Umbilical cord (tissue), 2 donors: ENCODE results near the gene FRAS1. TPM values are rescaled to one million over a fixed set of nuclear protein-coding genes. Genes with fewer than 3 reads are reported as not detected.
"Not testable (repeated sequence)": the region's sequence is repeated elsewhere in the genome, so short reads cannot be mapped to it uniquely, and the experiment has no call there.

Experiments
- DNase-seq: peaks from one replicate; pipeline ENCODE4 v3.0.0-alpha.2; 2015; ENCODE audit warnings: low spot score
- total RNA-seq: library from RNA; depleted of rRNA; stranded (reverse); fragments of >200 nt; gene quantifications from one replicate; pipeline ENCODE4 v1.2.3, GENCODE V29; 2014; ENCODE audit warnings: low replicate concordance; ENCODE audit not compliant: insufficient read depth

Gene FRAS1
- total RNA-seq, 1 donor from 2014 or later: 47.7 TPM

GRCh38 chr4:78320349-78320935 is 263.3 kb downstream of the FRAS1 start:
- no peak for DNase-seq

GRCh38 chr4:78322032-78322431 is 264.9 kb downstream of the FRAS1 start:
- no peak for DNase-seq

- no peak for DNase-seq
These were observed 266.3 kb downstream of the FRAS1 start for GRCh38 chr4:78323439-78323838.

- no peak for DNase-seq
These were observed 267.5 kb downstream of the FRAS1 start for GRCh38 chr4:78324625-78325024.

GRCh38 chr4:78325271-78326157 is 268.4 kb downstream of the FRAS1 start:
- DNase-seq: no peak

DNA sequence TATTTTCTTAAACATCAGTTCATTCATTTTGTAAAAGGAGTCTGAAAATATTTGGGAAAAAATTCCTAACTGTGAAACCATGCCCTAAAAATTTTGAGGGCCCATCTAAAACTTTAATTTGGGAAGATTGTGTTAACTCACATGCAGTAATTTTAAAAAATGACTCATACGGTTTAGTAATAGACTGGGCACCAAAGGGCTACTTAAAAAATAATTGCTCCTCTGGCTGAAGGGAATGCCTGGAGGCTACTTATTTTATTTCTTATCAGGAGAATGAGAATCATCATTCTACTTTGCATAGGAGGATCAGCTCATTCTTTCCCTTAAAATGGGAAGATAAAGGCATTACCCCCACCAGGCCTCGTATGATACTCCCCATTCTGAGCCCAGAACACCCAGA is 271.5 kb downstream of the FRAS1 start:
- DNase-seq: not testable (repeated sequence)

DNA sequence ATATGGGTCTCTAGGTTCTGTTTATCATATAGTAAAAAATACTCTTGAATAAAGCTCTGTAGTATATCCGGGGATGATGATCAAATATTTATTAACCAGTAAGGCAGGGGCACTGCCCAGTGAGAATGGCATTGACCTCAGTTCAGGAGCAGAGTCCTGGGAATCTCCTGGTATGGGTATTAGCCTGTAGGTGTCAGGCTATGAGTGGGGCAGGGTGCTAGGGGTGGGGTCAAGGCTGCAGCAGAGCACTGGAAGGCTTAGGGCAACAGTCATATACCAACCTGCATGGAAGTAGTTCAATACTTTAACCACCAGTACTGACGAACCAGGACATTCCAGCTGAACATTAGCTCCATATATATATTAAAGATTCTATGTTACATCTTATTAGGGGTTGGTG is 274.1 kb downstream of the FRAS1 start:
- DNase-seq: no peak

DNA sequence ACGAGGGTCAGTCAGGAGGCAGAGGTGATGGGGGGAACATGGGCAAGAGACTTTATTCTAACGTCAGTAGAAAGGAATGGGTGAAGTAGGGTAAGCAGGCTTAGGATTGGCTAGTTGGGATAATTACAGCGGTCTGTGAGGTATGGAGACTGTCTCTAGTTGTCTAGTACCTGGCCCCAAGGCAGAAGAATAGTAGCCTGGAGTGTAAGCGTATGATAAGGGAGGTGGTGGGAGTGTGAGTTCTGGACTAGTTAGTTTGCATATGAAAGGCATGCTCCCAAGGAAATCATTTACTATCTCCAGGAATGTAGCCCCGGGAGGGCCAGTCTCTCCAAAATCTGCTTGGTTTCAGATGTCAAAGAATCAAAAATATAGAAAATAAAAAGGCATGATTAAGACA is 274.8 kb downstream of the FRAS1 start:
- no peak for DNase-seq

GRCh38 chr4:78332976-78333375 is 275.9 kb downstream of the FRAS1 start:
- no peak for DNase-seq

DNA sequence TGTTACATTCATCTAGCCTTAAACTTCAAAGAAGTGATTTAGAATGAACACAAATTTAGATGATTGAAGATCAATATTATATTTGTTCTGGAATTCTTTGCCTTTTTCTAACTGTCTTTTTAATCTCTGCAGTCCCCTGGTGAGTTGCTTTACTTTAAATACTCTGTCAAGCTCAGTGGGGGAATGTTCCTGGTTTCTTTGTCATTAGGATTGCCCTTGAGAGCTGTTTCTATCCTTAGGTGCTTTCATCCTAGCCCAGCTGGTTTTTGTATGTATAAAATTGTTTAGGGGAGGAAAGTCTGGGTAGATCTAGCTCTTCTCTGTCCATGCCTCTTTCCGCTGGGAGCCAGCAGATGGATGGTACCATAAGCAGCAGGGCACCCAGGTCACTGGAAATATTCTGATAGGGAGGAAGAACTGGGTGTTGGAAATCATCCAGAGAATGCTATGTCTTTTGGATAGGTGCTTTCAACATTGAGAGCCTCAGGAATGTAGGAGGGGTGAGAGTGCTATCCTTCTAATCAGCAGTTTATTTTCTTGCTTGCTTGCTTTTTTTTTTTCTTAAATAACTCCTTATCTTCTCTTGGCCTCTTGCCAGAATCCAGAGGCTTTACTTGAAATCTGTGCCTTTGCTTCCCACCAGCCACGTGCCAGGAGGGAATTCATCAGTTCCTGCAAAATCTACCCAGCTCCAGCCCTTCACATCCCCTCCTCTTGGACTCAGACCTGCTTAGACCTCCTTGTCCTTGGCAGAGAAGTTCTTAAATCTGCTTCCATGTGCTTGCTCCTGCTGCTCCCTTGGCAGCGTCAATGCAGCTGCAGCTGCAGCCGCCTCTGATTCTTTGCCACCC is 279.2 kb downstream of the FRAS1 start:
- DNase-seq: peak; percentile 88

- DNase-seq: peak; percentile 75
These were observed 280.3 kb downstream of the FRAS1 start for GRCh38 chr4:78337244-78338020.

- no peak for DNase-seq
These were observed 285.0 kb downstream of the FRAS1 start for GRCh38 chr4:78342125-78342524.

DNA sequence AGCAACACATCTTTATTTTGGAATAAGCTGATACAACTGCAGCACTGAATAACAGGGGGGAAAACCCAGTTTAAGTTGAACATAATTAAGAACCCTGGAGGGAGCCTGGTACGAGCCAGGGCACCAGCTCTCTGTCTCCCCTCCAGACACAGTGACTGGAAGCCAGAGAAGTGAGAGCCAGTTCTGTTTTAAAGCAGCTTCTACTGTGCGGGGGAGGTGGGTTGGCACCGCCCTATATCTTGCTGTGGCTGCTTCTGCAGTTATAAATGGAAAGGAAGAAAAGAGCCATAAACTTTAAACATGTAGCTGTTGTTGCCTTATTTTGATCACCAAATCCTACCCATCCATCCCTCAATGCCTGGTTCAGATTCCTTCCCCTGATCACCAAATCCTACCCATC is 286.6 kb downstream of the FRAS1 start:
- no peak for DNase-seq

DNA sequence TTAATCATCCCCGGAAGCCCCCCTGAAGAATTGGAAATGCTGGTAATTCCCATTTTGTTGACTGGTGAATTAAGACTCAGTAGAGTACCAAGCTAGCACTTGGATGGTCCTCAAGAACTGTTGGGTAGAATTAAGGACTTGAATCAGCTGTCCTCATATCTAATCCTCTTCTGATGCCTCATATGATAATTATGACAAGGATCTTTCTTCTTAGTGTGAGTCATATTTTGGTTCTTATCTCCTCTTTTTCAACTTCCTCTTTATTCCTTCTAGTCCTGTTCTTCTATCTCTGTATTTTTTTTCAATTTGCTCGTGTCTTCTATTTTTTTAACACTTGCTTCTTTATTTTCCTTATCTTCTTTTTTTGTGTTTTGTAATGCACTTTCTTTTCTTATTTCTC is 288.1 kb downstream of the FRAS1 start:
- no peak for DNase-seq

- no peak for DNase-seq
These were observed 289.1 kb downstream of the FRAS1 start for GRCh38 chr4:78346222-78346621.

GRCh38 chr4:78347527-78347926 is 290.4 kb downstream of the FRAS1 start:
- no peak for DNase-seq

DNA sequence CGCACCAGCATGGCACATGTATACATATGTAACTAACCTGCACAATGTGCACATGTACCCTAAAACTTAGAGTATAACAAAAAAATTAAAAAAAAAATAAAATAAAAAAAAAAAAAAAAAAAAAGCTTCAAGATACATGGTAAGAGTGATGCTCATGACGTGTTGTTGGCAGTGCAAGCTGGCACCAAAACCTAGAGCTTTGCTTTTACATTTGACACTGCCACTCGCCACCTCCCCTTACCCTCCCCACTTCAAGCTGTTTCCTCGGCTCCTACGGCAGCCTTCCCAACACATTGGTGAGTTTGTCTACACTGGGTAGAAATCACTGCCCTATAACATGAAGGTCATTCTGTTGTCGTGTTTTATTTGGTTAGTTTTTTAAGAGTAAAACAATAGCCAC is 296.8 kb downstream of the FRAS1 start:
- no peak for DNase-seq

DNA sequence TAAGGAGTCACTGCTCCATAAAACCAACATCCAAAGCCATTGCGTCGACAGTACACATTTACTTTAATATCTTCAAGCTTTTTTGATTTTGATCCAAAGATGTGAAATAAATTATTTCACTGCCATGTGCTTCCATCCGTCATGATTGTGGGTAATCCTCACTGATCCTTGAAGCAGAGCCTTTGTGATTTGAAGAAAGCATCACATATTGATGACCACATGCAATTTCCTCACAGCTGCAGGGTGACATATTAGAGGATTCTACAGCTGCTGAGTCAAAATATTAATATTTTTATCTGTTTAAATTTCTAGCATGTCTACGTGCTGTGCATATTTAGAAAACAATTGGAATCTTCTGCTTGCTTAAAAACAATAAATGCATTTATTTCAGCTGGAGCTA is 297.7 kb downstream of the FRAS1 start:
- DNase-seq: no peak

GRCh38 chr4:78355306-78355705 is 298.2 kb downstream of the FRAS1 start:
- DNase-seq: no peak

DNA sequence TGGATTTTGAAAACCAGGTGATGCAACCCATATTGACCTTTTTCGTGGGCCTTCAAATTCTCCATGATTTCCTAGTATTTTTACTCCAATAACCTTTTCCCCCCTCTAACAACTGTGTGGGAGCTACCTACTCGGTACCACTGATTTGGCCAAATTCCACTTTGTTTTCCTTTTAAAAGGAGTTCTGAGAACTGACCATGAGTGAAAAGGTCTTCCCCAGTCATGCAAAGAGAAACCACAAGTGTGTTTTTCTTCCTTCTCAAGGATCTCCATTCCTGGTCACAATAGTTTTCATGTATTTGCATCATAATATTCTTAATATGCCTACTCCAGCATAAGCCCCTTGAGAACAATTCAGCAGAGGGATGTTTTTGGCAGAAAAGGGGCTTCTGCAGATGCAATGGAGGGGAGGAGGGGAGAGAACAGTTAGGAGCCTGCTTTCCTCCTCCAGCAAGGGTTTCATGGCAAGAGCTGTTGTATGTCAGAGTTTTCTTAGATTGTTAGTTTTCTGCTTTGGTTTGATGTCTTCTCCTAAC is 299.2 kb downstream of the FRAS1 start:
- DNase-seq: no peak

DNA sequence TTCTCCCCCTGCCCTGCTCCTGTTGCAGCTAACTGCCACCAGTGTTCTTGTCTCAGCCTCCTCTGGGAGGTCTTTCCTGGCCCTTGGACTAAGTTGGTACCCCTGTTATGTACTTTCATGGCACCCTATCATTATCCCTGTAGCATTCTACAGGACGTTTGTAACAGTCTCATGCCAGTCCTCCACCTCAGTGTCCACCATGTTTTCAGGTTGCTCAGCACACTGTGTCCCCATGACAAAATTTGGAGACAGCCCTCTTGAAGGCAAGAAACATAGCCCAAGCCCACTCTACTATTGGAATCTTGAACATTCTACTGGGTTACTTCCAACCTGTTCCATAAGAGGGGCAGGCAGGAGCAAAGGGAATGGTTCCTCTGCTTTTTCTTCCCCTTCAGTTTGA is 300.0 kb downstream of the FRAS1 start:
- DNase-seq: no peak
